Measurements from ENCODE around the gene PARD3B. TPM values are rescaled to one million over a fixed set of nuclear protein-coding genes. Genes with fewer than 3 reads are reported as not detected.

Gene PARD3B
- total RNA-seq, 1 experiment from 2014 or later = 3.9 TPM

- H3K36me3 ChIP-seq (ENCODE audit: low read depth, low read length) = no peaks in the 10 kb centered on the region
- H3F3A ChIP-seq (ENCODE audit: low read length, unreplicated experiment) = no peaks in the 10 kb centered on the region
- ChIA-PET CTCF (no interaction called here), POLR2A (ENCODE audit: unreplicated experiment) (no interaction called here)
- no peaks in the 10 kb centered on the region for H3K9me2 ChIP-seq (replicated peaks; ENCODE audit: low read length)
- H3K9ac ChIP-seq (ENCODE audit: low read length) = no peak overlapping the region
- ATAC-seq = no peak
- TF ChIP-seq EZH2 (IDR thresholded peaks at IDR 0.05; ENCODE audit: low read length, unreplicated experiment) = no peak
- no peaks in the 10 kb centered on the region for H3K9me3 ChIP-seq (ENCODE audit: low read length)
- no peak for DNase-seq
- BruUV-seq (replicated peaks) = no TSS peak
- H3K27ac ChIP-seq (ENCODE audit: low read length) = no peak overlapping the region
- no peaks in the 10 kb centered on the region for H3K79me2 ChIP-seq (ENCODE audit: low read length)
- peaks cover 8% of the 10 kb centered on the region for H3K4me1 ChIP-seq (ENCODE audit: insufficient read depth, low read length)
- intact Hi-C loops (cut with micrococcal nuclease) = no loop called here
- no peaks in the 10 kb centered on the region for H3K27me3 ChIP-seq (ENCODE audit: low read length)
- H2AFZ ChIP-seq (ENCODE audit: low read length) = no peak overlapping the region
- H4K20me1 ChIP-seq (ENCODE audit: low read length) = no peaks in the 10 kb centered on the region
- H3K4me2 ChIP-seq (ENCODE audit: low read length) = no peak overlapping the region
- no peak overlapping the region for H3K4me3 ChIP-seq (ENCODE audit: low read length)
These were observed 305.3 kb downstream of the PARD3B start for GRCh38 chr2:204850581-204850980.

GRCh38 chr2:204853905-204854304, 308.6 kb downstream of the PARD3B start:
- ATAC-seq (no peak), DNase-seq (no peak)
- POLR2A ChIA-PET (ENCODE audit: unreplicated experiment) = no interaction called here
- no peaks in the 10 kb centered on the region for H3F3A ChIP-seq (ENCODE audit: low read length, unreplicated experiment)
- H3K9ac ChIP-seq (ENCODE audit: low read length) = no peak overlapping the region
- no peak overlapping the region for H3K27ac ChIP-seq (ENCODE audit: low read length)
- CTCF ChIA-PET = no interaction called here
- H3K4me1 ChIP-seq (ENCODE audit: insufficient read depth, low read length) = peaks cover 8% of the 10 kb centered on the region
- H2AFZ ChIP-seq (ENCODE audit: low read length) = no peak overlapping the region
- TF ChIP-seq EZH2phosphoT487 (IDR thresholded peaks at IDR 0.05; ENCODE audit: borderline replicate concordance, low read length) (no peak), EZH2 (IDR thresholded peaks at IDR 0.05; ENCODE audit: low read length, unreplicated experiment) (no peak), CTCF (conservative IDR thresholded peaks at IDR 0.05; ENCODE audit: low read depth, low read length) (no peak)
- intact Hi-C loops (cut with micrococcal nuclease) = no loop called here
- no TSS peak for BruUV-seq (replicated peaks)
- H3K36me3 ChIP-seq (ENCODE audit: low read depth, low read length) = no peaks in the 10 kb centered on the region
- H3K9me3 ChIP-seq (ENCODE audit: low read length) = no peaks in the 10 kb centered on the region
- H3K4me3 ChIP-seq (ENCODE audit: low read length) = no peak overlapping the region
- H3K9me2 ChIP-seq (replicated peaks; ENCODE audit: low read length) = no peaks in the 10 kb centered on the region
- no peaks in the 10 kb centered on the region for H3K27me3 ChIP-seq (ENCODE audit: low read length)
- H3K79me2 ChIP-seq (ENCODE audit: low read length) = no peaks in the 10 kb centered on the region
- H4K20me1 ChIP-seq (ENCODE audit: low read length) = no peaks in the 10 kb centered on the region
- no peak overlapping the region for H3K4me2 ChIP-seq (ENCODE audit: low read length)

- intact Hi-C loops (cut with micrococcal nuclease) = no loop called here
- CTCF ChIA-PET = no interaction called here
- no peaks in the 10 kb centered on the region for H4K20me1 ChIP-seq (ENCODE audit: low read length)
These were observed 315.0 kb downstream of the PARD3B start for GRCh38 chr2:204860274-204860673.

More at GRCh38 chr2:204860274-204860673, 315.0 kb downstream of the PARD3B start:
- Histone ChIP-seq H3K4me1 (ENCODE audit: insufficient read depth, low read length) (no peaks in the 10 kb centered on the region), H3K79me2 (ENCODE audit: low read length) (no peaks in the 10 kb centered on the region), H3K9ac (ENCODE audit: low read length) (no peak overlapping the region), H3K4me3 (ENCODE audit: low read length) (no peak overlapping the region), H3K27me3 (ENCODE audit: low read length) (no peaks in the 10 kb centered on the region), H3K9me2 (replicated peaks; ENCODE audit: low read length) (no peaks in the 10 kb centered on the region), H3K4me2 (ENCODE audit: low read length) (no peak overlapping the region), H3K9me3 (ENCODE audit: low read length) (no peaks in the 10 kb centered on the region), H2AFZ (ENCODE audit: low read length) (no peak overlapping the region), H3K36me3 (ENCODE audit: low read depth, low read length) (no peaks in the 10 kb centered on the region), H3F3A (ENCODE audit: low read length, unreplicated experiment) (no peaks in the 10 kb centered on the region), H3K27ac (ENCODE audit: low read length) (no peak overlapping the region)
- BruUV-seq (replicated peaks) = no TSS peak
- DNase-seq = no peak
- TF ChIP-seq CTCF (conservative IDR thresholded peaks at IDR 0.05; ENCODE audit: low read depth, low read length) (no peak), EZH2phosphoT487 (IDR thresholded peaks at IDR 0.05; ENCODE audit: borderline replicate concordance, low read length) (no peak)
- no peak for ATAC-seq
- POLR2A ChIA-PET (ENCODE audit: unreplicated experiment) = no interaction called here

All from PC-3 (cell line).